GM21515 (cell line): ENCODE data around the gene PPFIBP2.

Experiments
- ATAC-seq: cut with Tn5 transposase; IDR thresholded peaks from one replicate; pipeline ENCODE4 v1.9.1; 2021; ENCODE audit not compliant: unreplicated experiment

PPFIBP2 gene

DNA sequence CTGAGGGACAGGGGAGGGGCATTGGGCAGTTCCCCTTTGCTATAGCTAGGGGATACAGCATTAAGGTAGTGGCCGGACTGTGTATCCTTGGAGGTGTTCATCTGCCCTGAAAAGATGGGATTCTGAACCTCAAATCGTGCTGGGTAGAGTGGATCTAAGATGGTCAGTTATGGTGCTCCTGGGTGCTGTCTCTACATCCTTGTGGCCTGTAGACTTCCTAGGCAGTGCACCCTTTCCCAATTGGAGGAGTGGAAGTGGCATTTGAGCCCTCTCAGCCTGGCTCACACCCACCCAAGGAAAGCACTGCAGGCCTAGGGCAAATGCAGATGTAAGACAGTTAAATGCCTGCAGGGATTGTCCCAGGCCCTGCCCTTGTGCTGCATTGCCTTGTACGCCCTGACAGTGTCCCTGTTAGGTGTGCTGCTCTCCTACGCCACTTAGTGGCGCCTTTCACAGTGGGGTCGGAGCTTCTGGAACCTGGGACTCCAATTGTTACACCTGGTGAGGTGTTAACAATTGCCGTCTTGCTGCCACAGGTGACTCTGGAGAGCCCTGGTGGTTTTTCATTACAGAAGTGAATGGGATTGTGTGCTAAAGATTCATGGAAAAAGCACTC, 35.0 kb downstream of the PPFIBP2 start:
- no peak for ATAC-seq

DNA sequence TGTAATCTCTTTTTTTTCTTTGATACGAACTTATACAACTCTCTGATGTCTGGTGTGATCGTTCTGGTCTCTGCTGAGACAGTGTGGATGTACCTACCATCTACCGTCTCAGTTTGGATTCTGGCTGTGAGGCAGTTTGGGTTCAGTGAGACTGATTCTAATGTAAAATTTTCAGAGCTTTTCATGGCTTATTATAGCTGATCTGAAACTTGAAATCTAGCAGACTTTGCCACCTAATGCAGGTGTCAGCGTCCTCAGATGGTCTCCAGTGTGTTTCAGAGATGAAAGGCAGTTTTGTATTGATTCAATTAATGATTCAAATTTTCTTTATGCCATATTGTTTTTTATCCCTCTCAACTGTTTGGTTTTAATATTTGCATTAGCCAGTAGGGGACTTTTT, 35.9 kb downstream of the PPFIBP2 start:
- no peak for ATAC-seq

DNA sequence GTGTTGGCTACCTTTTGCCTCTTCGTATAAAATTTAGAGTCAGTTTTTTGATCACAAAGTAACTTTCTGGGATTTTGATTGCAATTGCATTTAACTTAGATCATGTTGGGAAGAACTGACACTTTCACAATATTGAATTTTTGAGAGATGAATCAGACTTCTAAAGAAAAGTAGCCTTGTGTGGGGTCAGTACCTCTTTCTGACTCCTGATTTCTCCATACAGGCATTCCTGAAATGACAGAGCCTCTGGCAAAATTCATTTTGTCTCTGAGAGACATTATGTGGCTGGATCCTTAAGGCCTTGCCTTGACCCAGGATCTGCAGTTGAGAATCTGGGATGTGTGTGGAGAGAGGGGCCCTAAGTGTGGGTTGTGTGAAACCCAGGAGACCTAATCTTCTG, 37.8 kb downstream of the PPFIBP2 start:
- no peak for ATAC-seq

DNA sequence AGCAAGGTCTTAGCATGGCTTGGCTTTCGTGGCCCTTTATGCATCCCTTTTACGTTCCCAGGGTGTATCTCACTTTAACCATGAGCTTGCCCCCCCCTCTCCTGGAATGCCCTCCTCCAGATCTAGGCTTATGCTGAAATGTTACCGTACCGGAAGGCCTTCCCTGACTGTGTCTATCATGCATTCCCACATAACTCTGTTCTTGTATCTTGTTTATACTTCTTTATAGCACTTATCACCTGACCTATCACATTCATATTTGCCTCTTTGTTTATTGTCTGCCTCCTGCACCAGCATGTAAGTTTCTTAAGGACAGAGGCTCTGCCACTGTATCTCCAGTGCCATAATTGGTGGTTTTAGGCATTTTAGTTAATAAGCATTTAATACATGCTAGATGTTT, 38.9 kb downstream of the PPFIBP2 start:
- no peak for ATAC-seq

DNA sequence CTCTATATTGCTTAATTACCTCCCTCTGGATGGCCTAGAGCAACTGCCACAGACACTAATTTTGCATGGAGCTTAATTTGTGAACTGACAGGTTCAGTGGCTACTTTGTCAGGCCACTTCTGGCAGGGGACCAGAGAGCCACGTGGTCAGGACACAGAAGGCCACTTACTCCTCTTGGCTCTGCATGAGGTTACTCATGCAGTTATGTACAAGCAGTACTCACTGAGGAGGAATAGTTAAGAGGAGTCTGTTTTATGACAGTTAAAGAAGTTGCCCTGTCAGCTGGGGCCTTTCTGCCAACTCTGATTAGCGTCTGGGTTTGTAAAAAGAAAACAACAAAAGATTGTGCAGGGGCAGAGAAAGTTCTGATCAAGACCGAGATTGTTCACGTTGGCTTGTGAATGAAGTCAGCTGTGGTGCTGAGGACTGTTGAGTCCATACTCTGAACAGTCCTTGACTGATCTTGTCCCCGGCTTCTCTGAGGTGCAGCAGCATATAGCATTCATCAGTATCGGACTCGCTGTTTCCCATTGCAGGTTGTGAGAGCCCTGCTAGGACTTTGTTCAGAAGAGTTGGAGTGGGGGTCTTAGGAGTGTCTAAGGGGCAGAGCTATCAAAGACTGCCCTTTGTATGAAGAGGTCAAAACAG, 41.4 kb downstream of the PPFIBP2 start:
- ATAC-seq: no peak

DNA sequence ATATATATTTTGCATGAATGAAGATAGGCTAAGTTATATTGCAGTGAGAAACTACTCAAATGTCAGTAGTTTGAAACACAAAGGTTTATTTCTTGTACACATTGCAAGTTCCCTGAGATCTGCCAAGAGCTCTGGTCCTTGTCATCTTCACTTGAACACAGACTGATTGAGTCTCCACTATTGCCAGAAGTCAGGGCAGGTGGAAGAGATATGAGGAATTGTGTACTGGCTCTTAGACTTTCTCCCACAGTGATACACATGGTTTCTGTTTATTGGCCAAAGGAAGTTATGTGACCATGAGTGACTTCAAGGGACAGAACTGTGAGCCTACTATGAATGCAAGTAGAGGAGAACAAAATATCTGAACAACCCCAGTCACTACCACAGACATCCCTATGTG, 44.2 kb downstream of the PPFIBP2 start:
- ATAC-seq: no peak

DNA sequence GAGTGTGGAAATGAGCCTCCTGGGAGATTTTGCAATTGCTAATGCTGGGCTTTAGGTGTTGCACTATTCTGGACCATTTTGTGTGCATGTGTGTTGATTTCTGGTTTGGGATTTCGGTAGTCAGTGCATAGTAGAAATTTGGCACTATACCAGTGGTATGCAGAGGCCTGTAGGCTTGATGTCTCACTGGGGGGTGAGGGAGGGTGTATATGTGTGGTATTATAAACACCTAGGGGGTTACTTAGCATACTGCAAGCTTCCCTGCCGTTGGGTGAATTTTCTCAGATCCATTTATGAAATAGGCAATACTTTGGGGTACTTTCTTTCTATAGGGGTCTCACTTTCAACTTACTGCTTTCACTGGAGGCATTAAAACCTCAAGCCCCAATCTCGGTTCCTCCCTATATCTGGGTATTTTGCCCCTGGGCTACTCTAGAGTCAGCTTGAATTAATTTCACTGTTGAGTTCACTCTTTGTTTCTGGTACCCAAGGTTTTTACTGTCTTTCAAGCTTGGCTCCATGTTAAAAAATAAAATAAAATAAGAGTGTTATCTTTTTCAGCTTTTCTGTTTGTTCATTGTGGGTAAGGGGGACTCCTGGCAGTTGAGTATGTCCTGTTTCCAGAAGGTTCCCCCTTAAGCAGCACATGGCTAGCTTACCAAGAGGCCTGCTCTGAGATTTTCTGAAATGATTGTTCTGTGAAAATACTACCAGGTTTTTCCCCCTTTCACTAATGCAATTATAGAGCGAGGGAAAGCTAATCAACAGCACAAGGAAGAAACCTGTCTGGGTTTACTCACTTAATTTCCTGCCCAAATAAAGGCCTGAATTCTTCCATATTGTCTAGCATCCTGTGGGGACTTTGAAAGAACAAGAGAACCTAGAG, 45.8 kb downstream of the PPFIBP2 start:
- peak; percentile 51 for ATAC-seq

DNA sequence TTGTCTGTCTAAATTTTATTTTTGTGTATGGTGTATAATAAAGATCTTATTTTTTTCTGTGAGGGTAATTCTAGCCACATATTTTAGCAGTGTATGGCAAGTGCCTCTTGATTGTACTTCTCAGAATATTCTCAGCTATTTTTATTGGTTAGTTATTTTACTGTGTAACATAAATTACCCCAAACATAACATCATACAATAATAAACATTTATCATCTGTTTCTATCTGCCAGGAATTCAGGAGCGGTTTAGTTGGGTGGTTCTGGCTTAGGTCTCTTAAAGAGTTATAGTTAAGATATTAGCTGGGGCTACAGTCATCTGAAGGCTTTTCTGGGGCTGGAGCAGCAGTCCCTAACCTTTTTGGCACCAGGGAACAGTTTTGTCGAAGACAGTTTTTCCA, 47.8 kb downstream of the PPFIBP2 start:
- ATAC-seq: no peak

DNA sequence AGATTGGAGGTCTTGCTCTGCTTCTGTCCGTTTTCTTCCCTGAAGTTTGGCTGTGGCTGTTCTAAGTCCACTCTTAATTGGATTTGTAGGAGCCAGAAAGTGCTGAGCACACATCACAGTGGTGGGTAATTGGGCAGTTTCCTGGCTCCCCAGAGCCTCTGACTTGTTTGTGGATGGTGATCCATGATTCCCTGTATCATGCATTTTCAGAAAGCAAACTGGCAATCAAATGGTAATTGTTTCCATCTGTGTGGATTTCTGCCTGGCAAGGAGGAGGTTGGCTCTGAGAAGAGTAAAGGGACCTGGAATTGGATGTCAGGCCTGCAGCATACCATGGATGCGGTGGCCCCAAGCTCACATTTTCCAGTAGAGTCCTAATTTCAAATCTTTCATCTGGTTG, 49.5 kb downstream of the PPFIBP2 start:
- ATAC-seq: no peak

DNA sequence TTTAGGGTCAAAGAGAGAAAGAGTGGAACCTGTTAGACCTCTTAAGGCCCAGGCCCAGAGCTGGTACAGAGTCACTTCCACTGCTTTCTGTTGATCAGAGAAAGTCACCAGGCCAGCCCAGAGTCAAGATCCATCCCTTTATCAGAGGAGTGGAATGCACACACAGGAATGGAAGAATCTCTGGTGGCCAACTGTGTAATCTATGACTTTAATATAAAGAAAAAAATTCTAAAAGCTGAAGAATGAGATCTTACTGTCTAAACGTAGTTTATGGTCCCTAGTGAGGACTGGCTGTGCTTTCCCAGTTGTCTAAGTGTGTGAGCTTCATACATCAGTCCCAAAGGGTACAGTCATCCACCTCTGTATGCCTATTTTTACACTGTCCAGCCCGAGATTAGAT, 51.0 kb downstream of the PPFIBP2 start:
- no peak for ATAC-seq

DNA sequence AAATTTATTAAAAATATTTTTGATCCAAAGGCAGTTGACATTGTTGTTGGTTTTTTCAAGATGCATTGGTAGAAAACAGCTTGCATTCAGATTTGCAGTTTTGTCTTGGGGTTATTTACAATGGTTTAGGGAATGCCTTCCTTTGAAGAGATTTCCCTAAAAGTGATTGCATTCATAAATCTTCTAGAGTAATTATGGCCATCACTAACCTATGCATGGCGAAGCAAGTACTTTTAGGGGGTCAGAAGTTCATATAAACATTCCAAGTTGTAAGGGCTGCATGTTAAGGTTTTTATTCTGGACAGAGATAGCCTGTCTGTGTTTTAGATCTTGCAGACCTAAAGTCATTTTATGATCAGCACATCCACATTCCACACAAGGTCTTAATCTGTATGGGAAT, 53.5 kb downstream of the PPFIBP2 start:
- ATAC-seq: no peak

DNA sequence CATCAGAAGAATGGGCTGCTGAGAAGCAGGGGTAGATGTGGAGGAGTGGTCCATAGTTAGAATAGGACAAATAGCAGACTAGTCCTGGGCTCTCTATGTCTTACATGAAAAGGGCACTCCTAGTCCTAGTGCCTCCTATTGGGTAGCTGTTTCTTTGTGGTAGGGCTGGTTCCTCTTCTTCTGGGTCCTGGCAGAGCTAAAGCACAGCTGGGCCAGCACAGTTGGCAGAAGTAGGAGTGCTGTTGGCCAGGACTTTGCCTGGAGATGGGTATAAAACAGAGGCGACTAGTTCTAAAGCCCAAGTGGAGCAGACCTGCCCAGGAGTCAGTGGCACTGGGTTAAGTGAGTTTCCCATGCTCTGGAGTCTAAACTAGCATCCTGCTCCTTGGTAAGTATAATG, 55.2 kb downstream of the PPFIBP2 start:
- no peak for ATAC-seq

DNA sequence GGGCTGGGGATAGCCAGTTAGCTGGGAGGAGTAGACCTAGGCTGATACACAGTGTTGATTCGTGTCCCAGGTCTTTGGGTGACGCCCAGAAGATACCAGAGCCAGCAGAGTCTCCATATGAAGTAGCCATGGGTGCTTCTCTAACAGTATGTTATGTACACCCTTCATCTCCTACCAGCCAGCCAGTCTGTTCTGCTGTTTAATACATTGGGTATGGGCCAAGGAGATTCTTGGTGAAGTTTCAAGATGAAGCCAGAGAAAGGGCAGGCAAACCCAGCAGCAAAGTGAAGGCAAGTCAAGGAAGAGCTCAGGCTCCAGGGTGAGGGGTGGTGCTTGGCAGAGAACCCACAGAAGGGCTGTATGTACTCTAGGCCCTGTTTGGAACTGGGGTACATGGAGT, 56.4 kb downstream of the PPFIBP2 start:
- no peak for ATAC-seq

DNA sequence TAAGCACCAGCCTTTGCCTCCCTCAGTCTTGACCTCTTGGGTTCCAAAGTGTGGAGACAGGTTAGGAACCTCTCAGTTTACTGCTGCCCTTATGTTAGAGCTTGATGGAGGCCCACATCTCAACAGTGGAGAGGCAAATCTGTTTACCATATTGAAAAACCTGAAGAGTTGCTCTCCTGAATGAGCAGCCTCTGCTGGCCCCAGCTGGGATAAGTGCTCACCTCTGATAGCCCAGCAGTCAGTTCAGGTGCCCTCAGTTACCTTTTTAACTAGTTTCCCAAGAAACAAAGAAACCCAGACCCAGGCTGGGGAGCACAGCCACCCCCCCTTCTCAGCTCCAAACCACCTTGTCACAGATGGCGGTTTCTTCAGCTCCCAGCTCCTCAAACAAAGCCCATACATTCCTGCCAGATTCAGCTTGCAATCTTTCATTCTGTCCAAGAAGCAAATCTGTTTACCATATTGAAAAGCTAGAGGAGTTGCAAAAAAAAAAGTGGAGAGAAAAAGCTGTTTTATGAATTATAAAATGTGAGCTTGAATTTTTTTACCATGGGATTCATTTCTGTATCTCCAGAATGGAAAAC, 57.2 kb downstream of the PPFIBP2 start:
- no peak for ATAC-seq

DNA sequence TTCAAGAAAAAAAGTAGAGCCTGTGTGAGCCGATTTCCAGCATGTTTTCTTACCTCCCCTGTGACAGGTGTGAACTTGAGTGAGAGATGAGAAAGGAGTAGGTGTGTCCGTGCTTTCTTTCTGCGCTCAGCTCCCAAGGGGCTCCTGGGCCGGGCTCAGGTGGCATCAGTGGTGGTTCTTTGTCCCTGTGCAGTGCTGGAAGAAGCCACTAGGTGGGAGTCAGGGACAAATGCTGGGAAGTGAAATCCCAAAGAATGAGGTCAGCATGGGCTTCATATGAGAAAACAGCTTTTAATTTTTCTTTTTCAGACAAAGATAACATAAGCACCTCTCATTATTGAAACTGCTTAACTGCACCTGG, 57.8 kb downstream of the PPFIBP2 start:
- no peak for ATAC-seq

DNA sequence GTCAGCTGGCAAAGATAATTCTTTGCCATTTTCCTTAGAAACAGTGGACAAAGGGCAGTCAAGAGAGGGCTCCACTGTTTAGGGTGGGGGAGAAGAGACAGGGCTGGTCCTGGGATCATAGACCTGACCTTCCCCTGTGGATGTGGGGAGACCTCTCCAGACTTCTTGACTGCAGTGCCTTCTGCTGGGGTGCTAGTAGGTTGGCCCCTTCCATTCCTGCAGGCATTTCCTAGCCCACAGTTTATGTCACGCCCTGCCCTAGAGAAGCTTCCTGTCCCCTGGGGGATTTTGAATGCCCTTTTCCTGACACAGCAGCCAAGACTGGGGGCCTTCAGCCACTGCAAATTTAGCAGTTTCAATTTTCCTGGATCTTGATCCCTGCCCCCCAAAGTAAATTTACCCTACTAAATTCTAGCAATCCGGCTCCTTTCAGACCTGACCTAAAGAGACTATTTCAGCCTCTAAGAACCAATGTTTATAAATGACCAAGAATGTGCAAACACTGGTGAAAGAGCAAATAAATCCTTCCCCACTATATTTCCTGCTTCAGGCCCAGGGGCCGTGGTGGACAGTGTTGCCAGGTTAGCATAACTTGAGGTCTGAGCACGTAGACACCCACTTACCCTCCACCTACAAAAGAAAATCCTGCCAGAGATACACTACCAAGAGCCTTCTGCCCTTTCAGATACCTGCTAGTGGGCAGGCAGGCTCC, 58.4 kb downstream of the PPFIBP2 start:
- ATAC-seq: no peak

DNA sequence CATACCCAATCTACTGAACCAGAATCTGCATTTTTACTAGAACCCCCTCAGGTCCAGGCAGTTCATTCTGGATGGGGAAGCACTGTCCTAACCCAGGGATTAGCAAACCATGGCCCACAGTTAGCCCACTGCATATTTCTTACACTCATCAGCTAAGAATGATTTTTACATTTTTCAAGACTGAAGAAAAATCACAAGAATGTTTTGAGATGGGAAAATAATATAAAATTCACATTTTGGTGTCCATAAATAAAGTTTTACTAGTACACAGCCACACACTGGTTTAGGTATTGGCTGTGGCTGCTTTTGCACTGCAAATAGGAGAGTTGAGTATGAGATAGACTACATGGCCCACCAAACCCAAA, 59.4 kb downstream of the PPFIBP2 start:
- ATAC-seq: no peak

DNA sequence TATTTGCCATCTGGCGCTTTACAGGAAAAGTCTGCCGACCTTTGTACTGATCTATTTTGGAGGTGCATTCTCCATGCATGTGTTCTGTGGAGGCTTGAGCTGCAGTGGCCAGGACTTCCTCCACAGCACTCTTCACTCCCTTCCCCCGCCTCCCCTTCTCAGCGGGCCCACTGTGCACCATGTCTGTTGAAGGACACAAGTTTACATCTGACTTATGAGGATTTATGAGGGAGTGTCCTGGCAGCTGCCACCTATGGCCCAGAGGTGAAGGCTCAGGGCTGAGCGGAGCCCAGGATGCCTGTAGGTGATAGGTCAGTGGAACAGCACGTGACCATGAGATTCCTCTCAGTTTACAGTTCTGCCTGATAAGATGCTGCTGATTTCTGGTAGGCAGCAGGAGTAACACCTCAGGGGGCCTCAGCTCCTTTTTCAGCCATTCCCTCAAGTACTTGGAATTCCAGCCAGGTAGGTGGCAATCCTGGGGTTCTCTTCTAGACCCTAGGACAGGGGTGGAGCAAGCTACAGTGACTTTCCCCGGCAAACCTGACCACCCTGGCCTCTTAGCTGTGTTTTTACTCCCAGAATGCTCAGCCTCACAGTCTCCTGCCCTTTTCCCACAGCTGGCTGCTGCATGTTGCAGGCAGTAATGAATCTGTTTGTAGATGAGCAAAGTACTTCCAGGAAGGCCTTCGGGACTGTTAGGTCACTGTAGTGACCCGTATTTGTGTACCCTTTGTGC, 59.9 kb downstream of the PPFIBP2 start:
- ATAC-seq: no peak

DNA sequence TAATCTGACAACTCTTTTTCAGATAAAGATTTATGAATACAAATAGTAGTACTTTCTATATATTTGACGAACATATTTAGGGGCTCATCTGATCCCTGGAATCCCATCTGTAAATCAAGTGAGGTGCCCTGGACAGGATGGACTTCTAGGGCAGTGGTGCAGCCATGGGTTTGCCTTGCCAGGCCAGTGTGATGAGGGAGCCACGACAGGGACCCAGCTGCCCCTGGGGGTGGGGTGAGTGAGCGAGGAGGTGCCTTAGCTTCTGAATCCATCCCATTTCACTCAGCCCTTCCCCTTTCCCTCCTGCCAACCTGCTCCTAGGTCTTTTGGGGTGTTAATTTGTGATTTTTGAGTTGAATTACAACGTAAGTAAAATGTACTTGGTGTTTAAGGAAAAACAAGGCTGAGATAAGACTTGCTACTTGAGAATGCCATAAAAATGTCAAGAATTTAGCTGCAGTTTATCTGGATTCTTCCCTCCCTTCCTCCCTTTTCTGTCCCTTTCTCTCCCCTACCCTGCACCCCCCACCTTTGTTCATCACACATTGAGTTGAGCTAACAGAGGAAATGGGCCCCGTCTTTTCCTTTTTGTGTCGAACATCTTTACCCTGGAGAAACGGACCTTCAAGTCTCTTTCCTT, 60.8 kb downstream of the PPFIBP2 start:
- ATAC-seq: no peak
